Measurements from ENCODE around the gene IP6K2. TPM values are rescaled to one million over a fixed set of nuclear protein-coding genes. Genes with fewer than 3 reads are reported as not detected.
A peak's percentile ranks its signal among the peaks of the same experiment; 100 is the strongest.

The IP6K2 gene
- total and polyA plus RNA-seq, 12 donors = 44.9 to 185 (median 106) TPM

DNA sequence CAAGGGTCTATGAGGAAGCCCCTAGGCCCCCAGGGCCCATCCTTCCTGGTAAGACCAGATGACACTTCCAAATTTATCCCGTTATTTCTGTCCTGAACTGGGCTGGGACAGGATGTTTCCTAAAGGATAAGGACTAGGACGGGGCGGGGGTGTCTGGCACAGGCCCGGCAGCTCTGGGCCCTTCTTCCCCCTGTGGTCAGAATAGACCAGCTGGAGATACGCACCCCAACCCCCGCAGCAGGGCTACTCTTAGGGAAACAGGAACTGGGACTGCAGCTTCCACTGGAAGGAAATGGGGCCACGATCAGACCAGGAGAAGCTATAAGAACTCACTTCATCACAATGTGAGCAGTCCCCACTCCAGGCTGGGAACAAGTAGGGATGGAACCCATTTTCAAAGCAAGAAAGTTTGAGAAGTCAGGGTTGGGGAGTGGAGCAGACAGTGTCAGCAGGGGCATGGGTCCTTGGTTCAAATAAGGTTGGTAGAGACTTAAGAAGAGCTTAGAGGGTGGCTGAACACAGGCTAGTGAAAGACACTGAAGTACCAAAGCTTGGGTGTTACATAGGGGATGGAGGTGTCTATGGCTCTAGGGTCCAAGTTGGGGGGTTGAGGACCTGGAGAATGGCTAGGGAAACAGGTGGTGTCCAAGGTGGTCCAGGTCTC, 32.4 kb downstream of the IP6K2 start:
- intact Hi-C loops (cut with DNase I) = no loop called here
- H3K27ac ChIP-seq = peak overlapping the region in 4 of 5 donors; percentile 10 to 94 (median 50)

DNA sequence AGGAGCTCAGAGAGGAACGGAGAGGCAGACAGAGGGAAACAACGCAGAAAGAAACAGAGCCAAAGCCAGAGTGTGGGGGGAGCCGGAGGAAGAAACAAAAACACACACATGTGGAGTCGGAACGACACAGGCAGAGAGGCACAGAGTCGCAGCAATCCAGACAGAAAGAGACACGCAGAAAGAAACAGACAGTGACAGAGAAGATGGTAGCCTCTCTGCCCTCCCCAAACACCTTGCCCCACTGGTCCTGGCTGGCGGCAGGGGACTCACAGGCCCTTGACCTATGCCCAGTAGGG, 33.0 kb downstream of the IP6K2 start:
- peaks cover 0 to 54% of the 10 kb centered on the region in 2 donors for H3K36me3 ChIP-seq (replicated peaks in 1 of 2)
- intact Hi-C loops (cut with DNase I) = no loop called here
- WGBS, 4 donors = 45 to 56% (median 52%) methylated on average over 8 of the region's 8 CpGs
- peak overlapping the region in 4 of 5 donors; percentile 10 to 94 (median 50) for H3K27ac ChIP-seq
- H3K4me3 ChIP-seq = peak overlapping the region in 1 of 4 donors; percentile 87
- TF ChIP-seq, protein P1, sequence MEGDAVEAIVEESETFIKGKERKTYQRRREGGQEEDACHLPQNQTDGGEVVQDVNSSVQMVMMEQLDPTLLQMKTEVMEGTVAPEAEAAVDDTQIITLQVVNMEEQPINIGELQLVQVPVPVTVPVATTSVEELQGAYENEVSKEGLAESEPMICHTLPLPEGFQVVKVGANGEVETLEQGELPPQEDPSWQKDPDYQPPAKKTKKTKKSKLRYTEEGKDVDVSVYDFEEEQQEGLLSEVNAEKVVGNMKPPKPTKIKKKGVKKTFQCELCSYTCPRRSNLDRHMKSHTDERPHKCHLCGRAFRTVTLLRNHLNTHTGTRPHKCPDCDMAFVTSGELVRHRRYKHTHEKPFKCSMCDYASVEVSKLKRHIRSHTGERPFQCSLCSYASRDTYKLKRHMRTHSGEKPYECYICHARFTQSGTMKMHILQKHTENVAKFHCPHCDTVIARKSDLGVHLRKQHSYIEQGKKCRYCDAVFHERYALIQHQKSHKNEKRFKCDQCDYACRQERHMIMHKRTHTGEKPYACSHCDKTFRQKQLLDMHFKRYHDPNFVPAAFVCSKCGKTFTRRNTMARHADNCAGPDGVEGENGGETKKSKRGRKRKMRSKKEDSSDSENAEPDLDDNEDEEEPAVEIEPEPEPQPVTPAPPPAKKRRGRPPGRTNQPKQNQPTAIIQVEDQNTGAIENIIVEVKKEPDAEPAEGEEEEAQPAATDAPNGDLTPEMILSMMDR (IDR thresholded peaks at IDR 0.05) = no peak
- no peak for TF ChIP-seq POLR2A (IDR thresholded peaks at IDR 0.05)
- peaks cover 16 to 33% of the 10 kb centered on the region in 2 donors for H3K4me1 ChIP-seq (replicated peaks in 1 of 2)
- no peaks in the 10 kb centered on the region for H3K9me3 ChIP-seq (replicated peaks in 1 of 3)
- DNase-seq = no peak
- H3K27me3 ChIP-seq = no peaks in the 10 kb centered on the region

More for the DNA sequence above, 32.4 kb downstream of the IP6K2 start:
- Histone ChIP-seq H3K4me3 (peak overlapping the region in 2 of 4 donors; percentile 87 to 94), H3K27me3 (no peaks in the 10 kb centered on the region), H3K4me1 (replicated peaks in 1 of 2) (peaks cover 16 to 33% of the 10 kb centered on the region in 2 donors), H3K9me3 (replicated peaks in 1 of 3) (no peaks in the 10 kb centered on the region), H3K36me3 (replicated peaks in 1 of 2) (peaks cover 0 to 54% of the 10 kb centered on the region in 2 donors)
- WGBS, 4 donors = 41 to 52% (median 48%) methylated on average over 5 to 7 of the region's 7 CpGs
- TF ChIP-seq, protein P1 (IDR thresholded peaks at IDR 0.05) = no peak
- TF ChIP-seq POLR2A (IDR thresholded peaks at IDR 0.05) = peak in 1 of 2 donors; percentile 16
- DNase-seq = peak in 6 of 7 donors; percentile 42 to 82 (median 58)

DNA sequence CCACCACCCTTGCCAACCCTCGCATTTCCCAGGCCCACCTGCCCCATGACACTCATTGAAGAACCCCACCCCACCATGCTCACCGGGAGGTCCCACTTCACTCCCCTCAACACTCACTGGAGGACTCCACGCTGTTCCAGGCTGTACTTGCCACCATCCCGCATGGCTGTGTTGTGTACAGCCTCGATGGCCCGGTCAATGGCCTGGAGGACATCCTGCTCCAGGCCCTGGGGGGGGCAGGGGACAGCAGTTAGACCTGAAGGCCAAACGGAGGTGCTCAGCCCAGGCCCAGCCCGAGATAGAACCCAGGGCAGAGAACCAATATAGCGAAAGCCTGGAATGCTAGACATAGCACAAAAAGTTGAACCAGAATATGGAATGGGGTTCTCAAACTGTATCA, 34.2 kb downstream of the IP6K2 start:
- Histone ChIP-seq H3K9me3 (replicated peaks in 1 of 3) (no peaks in the 10 kb centered on the region), H3K4me3 (no peak overlapping the region), H3K27ac (peak overlapping the region in 2 of 5 donors; percentile 48 to 70), H3K4me1 (replicated peaks in 1 of 2) (peaks cover 16 to 33% of the 10 kb centered on the region in 2 donors), H3K36me3 (replicated peaks in 1 of 2) (peaks cover 0 to 54% of the 10 kb centered on the region in 2 donors), H3K27me3 (no peaks in the 10 kb centered on the region)
- intact Hi-C loops (cut with DNase I) = no loop called here
- DNase-seq = no peak
- 68 to 78% (median 75%) methylated on average over 9 of the region's 9 CpGs for WGBS, 4 donors
- TF ChIP-seq, protein P1 (IDR thresholded peaks at IDR 0.05) = no peak
- TF ChIP-seq POLR2A (IDR thresholded peaks at IDR 0.05) = no peak

DNA sequence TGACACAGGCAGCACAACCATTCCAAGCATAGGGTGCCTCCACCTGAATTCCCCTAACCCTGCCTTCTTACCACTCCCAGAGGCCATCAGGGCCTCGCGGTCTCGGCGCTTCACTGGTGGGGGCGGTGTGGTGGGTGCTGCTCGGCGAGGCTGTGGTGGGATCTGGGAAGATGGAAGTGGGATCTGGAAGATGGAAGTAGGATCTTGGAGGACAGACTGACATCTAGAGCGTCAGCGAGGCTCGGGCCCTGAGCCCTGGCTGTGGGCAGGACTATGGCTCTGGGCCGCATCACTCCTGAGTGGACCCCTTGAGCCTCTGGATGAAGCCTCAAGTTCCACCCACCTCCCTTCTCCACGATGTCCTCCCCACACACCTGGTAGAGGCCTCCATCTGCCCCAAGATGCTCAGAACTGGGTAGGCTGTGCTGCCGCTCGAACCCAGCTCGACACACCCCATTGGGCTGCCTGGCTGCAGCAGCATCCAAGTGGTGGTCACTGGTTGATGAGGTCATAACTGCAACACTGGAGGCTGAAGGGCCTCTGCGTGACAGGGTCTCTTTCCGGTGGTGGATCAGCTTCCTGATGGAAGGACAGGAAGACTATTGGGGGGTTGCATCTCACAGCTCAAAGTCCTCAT, 34.9 kb downstream of the IP6K2 start:
- peaks cover 16 to 27% of the 10 kb centered on the region in 2 donors for H3K4me1 ChIP-seq (replicated peaks in 1 of 2)
- H3K27ac ChIP-seq = no peak overlapping the region
- intact Hi-C loops (cut with DNase I) = no loop called here

More for the DNA sequence above, 34.9 kb downstream of the IP6K2 start:
- no peak for DNase-seq
- no peak for TF ChIP-seq POLR2A (IDR thresholded peaks at IDR 0.05)
- TF ChIP-seq, protein P1 (IDR thresholded peaks at IDR 0.05) = no peak
- H3K9me3 ChIP-seq (replicated peaks in 1 of 3) = no peaks in the 10 kb centered on the region
- H3K4me3 ChIP-seq = no peak overlapping the region
- H3K36me3 ChIP-seq (replicated peaks in 1 of 2) = peaks cover 0 to 50% of the 10 kb centered on the region in 2 donors
- WGBS, 4 donors = 87 to 96% (median 96%) methylated on average over 4 to 17 of the region's 17 CpGs
- no peaks in the 10 kb centered on the region for H3K27me3 ChIP-seq
